Thymus (tissue), 11 donors: ENCODE results near the gene CD247. TPM values are rescaled to one million over a fixed set of nuclear protein-coding genes. Genes with fewer than 3 reads are reported as not detected.

Experiments
- DNase-seq, 9 donors: peaks; one replicate each; pipeline ENCODE4 v3.0.0-alpha.2; 2013; ENCODE audit warnings: low spot score in 9 of 9, low read depth in 6 of 9, missing footprints in 1 of 9
- H3K27ac ChIP-seq, 2 donors: one replicate each; pipeline ENCODE4 v1.5.1; 2013; ENCODE audit warnings: control low read depth in 1 of 2, low read depth in 1 of 2, low read length in 1 of 2, mild to moderate bottlenecking in 1 of 2, moderate library complexity in 1 of 2
- H3K27me3 ChIP-seq, 2 donors: one replicate each; pipeline ENCODE4 v1.5.1; 2013; ENCODE audit warnings: low read length in 1 of 2; ENCODE audit not compliant: control insufficient read depth in 2 of 2, insufficient read depth in 1 of 2
- H3K36me3 ChIP-seq, 2 donors: one replicate each; pipeline ENCODE4 v1.5.1; 2013; ENCODE audit warnings: low read length in 1 of 2, mild to moderate bottlenecking in 1 of 2, moderate library complexity in 1 of 2; ENCODE audit not compliant: control insufficient read depth in 2 of 2, insufficient read depth in 2 of 2
- H3K4me1 ChIP-seq, 2 donors: one replicate each; pipeline ENCODE4 v1.5.1; 2013; ENCODE audit warnings: low read length in 2 of 2; ENCODE audit not compliant: control insufficient read depth in 2 of 2, insufficient read depth in 2 of 2
- H3K4me3 ChIP-seq, 2 donors: one replicate each; pipeline ENCODE4 v1.5.1; 2013; ENCODE audit warnings: low read length in 2 of 2, control low read depth in 1 of 2, mild to moderate bottlenecking in 1 of 2
- H3K9me3 ChIP-seq, 2 donors: one replicate each; pipeline ENCODE4 v1.5.1; 2013; ENCODE audit warnings: low read length in 1 of 2, mild to moderate bottlenecking in 1 of 2; ENCODE audit not compliant: control insufficient read depth in 2 of 2, insufficient read depth in 1 of 2
- WGBS: extraction: QIAGEN DNeasy Blood & Tissue Kit; methylation state at CpG from one replicate; pipeline ENCODE4 v1.1.7; 2013; 5-methylcytosine and 5-hydroxymethylcytosine counted together
- polyA plus RNA-seq: library from polyadenylated mRNA; stranded (reverse); fragments of 200-250 nt; gene quantifications from one replicate; pipeline ENCODE4 v1.2.3, GENCODE V29; 2013
- total RNA-seq: library from RNA; stranded (reverse); fragments of 120-200 nt; gene quantifications from one replicate; pipeline ENCODE4 v1.2.4, GENCODE V29; 2013
- donor health status: healthy.

The CD247 gene
- total and polyA plus RNA-seq, 2 donors, result 114 to 252 TPM

- Histone ChIP-seq H3K27me3 (no peaks in the 10 kb centered on the region), H3K4me1 (peaks cover 21 to 37% of the 10 kb centered on the region in 2 donors), H3K36me3 (peaks cover 12 to 21% of the 10 kb centered on the region in 2 donors), H3K9me3 (peaks cover 0 to 2% of the 10 kb centered on the region in 2 donors), H3K4me3 (peak overlapping the region; percentile 78 to 82), H3K27ac (peak overlapping the region; percentile 91 to 95)
- 34% methylated on average over 30 of the region's 30 CpGs for WGBS
- DNase-seq, result peak in 3 of 9 donors; percentile 32 to 69 (median 35)
Observed at GRCh38 chr1:167517535-167518330, 596 bp downstream of the CD247 start.

- Histone ChIP-seq H3K36me3 (peaks cover 13 to 32% of the 10 kb centered on the region in 2 donors), H3K4me1 (peaks cover 26 to 48% of the 10 kb centered on the region in 2 donors), H3K27ac (peak overlapping the region; percentile 91 to 95), H3K9me3 (peaks cover 0 to 2% of the 10 kb centered on the region in 2 donors), H3K27me3 (no peaks in the 10 kb centered on the region), H3K4me3 (peak overlapping the region; percentile 78 to 82)
- 46% methylated on average over 19 of the region's 19 CpGs for WGBS
- peak in 4 of 9 donors; percentile 61 to 84 (median 70) for DNase-seq
Observed at GRCh38 chr1:167516404-167517388, 1.6 kb downstream of the CD247 start.

- 80% methylated on average over 4 of the region's 4 CpGs for WGBS
- Histone ChIP-seq H3K27me3 (no peaks in the 10 kb centered on the region), H3K4me3 (peak overlapping the region; percentile 78 to 82), H3K27ac (peak overlapping the region; percentile 72 to 95), H3K9me3 (peaks cover 0 to 2% of the 10 kb centered on the region in 2 donors), H3K4me1 (peaks cover 31 to 52% of the 10 kb centered on the region in 2 donors), H3K36me3 (peaks cover 15 to 38% of the 10 kb centered on the region in 2 donors)
- DNase-seq, result no peak
Observed at GRCh38 chr1:167515893-167516321, 2.4 kb downstream of the CD247 start.

GRCh38 chr1:167515461-167515860 lies 2.9 kb downstream of the CD247 start:
- peaks cover 35 to 56% of the 10 kb centered on the region in 2 donors for H3K4me1 ChIP-seq
- peak overlapping the region; percentile 53 to 95 for H3K27ac ChIP-seq
- no peak for DNase-seq
- no peaks in the 10 kb centered on the region for H3K27me3 ChIP-seq
- 86% methylated on average over 3 of the region's 3 CpGs for WGBS
- H3K9me3 ChIP-seq, result peaks cover 0 to 2% of the 10 kb centered on the region in 2 donors
- peaks cover 15 to 43% of the 10 kb centered on the region in 2 donors for H3K36me3 ChIP-seq
- peak overlapping the region; percentile 78 to 82 for H3K4me3 ChIP-seq

- Histone ChIP-seq H3K4me1 (peaks cover 44 to 60% of the 10 kb centered on the region in 2 donors), H3K27me3 (no peaks in the 10 kb centered on the region), H3K9me3 (peaks cover 0 to 2% of the 10 kb centered on the region in 2 donors), H3K27ac (no peak overlapping the region), H3K4me3 (peak overlapping the region; percentile 78 to 82), H3K36me3 (peaks cover 22 to 54% of the 10 kb centered on the region in 2 donors)
- no peak for DNase-seq
- WGBS, result 90% methylated on average over 9 of the region's 9 CpGs
Observed at GRCh38 chr1:167514288-167514687, 4.0 kb downstream of the CD247 start.

- Histone ChIP-seq H3K27me3 (no peaks in the 10 kb centered on the region), H3K9me3 (no peaks in the 10 kb centered on the region), H3K36me3 (peaks cover 37 to 74% of the 10 kb centered on the region in 2 donors), H3K27ac (peak overlapping the region; percentile 7 to 20), H3K4me1 (peaks cover 52 to 69% of the 10 kb centered on the region in 2 donors), H3K4me3 (no peak overlapping the region)
- no peak for DNase-seq
- WGBS, result 91% methylated on average over 7 of the region's 7 CpGs
Observed at GRCh38 chr1:167512046-167512654, 6.2 kb downstream of the CD247 start.

- DNase-seq, result no peak
- peak overlapping the region in 1 of 2 donors; percentile 22 for H3K27ac ChIP-seq
- no peaks in the 10 kb centered on the region for H3K27me3 ChIP-seq
- H3K36me3 ChIP-seq, result peaks cover 37 to 76% of the 10 kb centered on the region in 2 donors
- H3K4me1 ChIP-seq, result peaks cover 57 to 72% of the 10 kb centered on the region in 2 donors
- WGBS, result 91% methylated on average over 11 of the region's 11 CpGs
- no peaks in the 10 kb centered on the region for H3K9me3 ChIP-seq
- no peak overlapping the region for H3K4me3 ChIP-seq
Observed at GRCh38 chr1:167511374-167511986, 6.8 kb downstream of the CD247 start.

- H3K4me1 ChIP-seq, result peaks cover 62 to 72% of the 10 kb centered on the region in 2 donors
- peaks cover 35 to 73% of the 10 kb centered on the region in 2 donors for H3K36me3 ChIP-seq
- H3K27me3 ChIP-seq, result no peaks in the 10 kb centered on the region
- 95% methylated on average over 4 of the region's 4 CpGs for WGBS
- no peaks in the 10 kb centered on the region for H3K9me3 ChIP-seq
- no peak overlapping the region for H3K4me3 ChIP-seq
- DNase-seq, result no peak
- peak overlapping the region; percentile 15 to 65 for H3K27ac ChIP-seq
Observed at GRCh38 chr1:167510881-167511280, 7.4 kb downstream of the CD247 start.
